HepG2 (cell line): Measurements from ENCODE around the gene P4HB. TPM values are rescaled to one million over a fixed set of nuclear protein-coding genes. Genes with fewer than 3 reads are reported as not detected.

Source experiments
- ATAC-seq: fragments of 200-7000 bp; cut with Tn5 transposase; 3 replicates; pipeline ENCODE4 v1.9.1; 2020; ENCODE audit warnings: mild to moderate bottlenecking, moderate library complexity
- BruUV-seq: library from RNA; stranded (reverse); fragments of 400-500 nt; replicated peaks from 2 replicates; lab custom pipeline; 2021; lab: Mats Ljungman, UMichigan
- CTCF ChIA-PET: fragments of 300-600 bp; formaldehyde crosslinking; extraction: SDS; loops from one replicate; lab custom pipeline; 2021; ENCODE audit warnings: low total read pairs, inconsistent platforms, low intra/inter-chr PET ratio; lab: Yijun Ruan, JAX
- POLR2A ChIA-PET: fragments of 350-600 bp; sonication (Branson Sonifier 250); formaldehyde crosslinking; loops from one replicate; lab custom pipeline; 2020; ENCODE audit warnings: antibody characterized with exemption, inconsistent platforms; lab: Yijun Ruan, JAX
- DNase-seq: peaks from one replicate; pipeline ENCODE4 v3.0.0-alpha.2; 2015; ENCODE audit warnings: low spot score
- FAIRE-seq: peaks from 3 replicates; lab custom pipeline; 2011; peaks lifted over from hg19 to GRCh38; lab: Jason Lieb, UNC
- H2AFZ ChIP-seq: one replicate; pipeline ENCODE4 v1.6.1; 2011; ENCODE audit warnings: low read length, inconsistent platforms
- H3K27ac ChIP-seq: fragments of 300-600 bp; 3 replicates; pipeline ENCODE4 v1.8.0; 2011; ENCODE audit warnings: mixed run types, mild to moderate bottlenecking, mixed read lengths, low read length, inconsistent platforms; ENCODE audit not compliant: insufficient read depth; ENCODE audit errors: extremely low read length
- H3K27me3 ChIP-seq, 2 experiments: fragments of 200-600 bp in 1 of 2; 2 replicates in 1 of 2; 3 replicates in 1 of 2; pipeline versions ENCODE4 v1.6.0 to v1.8.0; 2011; ENCODE audit warnings: low read length in 2 of 2, mild to moderate bottlenecking in 2 of 2, moderate library complexity in 2 of 2, inconsistent platforms in 1 of 2; ENCODE audit not compliant: insufficient read depth in 2 of 2, control insufficient read depth in 1 of 2
- H3K36me3 ChIP-seq, 2 experiments: fragments of 200-600 bp in 1 of 2; replicated peaks in 1 of 2; 2 replicates in 1 of 2; 3 replicates in 1 of 2; pipeline versions ENCODE4 v1.5.1 to v1.8.0; 2011; ENCODE audit warnings: low read length in 2 of 2, inconsistent platforms in 1 of 2; ENCODE audit not compliant: insufficient read depth in 2 of 2, control insufficient read depth in 1 of 2
- H3K4me1 ChIP-seq: 2 replicates; pipeline ENCODE4 v1.5.1; 2012; ENCODE audit warnings: low read length, inconsistent platforms; ENCODE audit not compliant: insufficient read depth
- H3K4me2 ChIP-seq: 2 replicates; pipeline ENCODE4 v1.6.0; 2011; ENCODE audit warnings: low read depth, low read length, inconsistent platforms
- H3K4me3 ChIP-seq, 3 experiments: fragments of 200-600 bp in 1 of 3; sonication (generic), shearing (Covaris generic) in 1 of 3; replicated peaks in 1 of 3; 2 replicates each; pipeline ENCODE4 v1.5.1; 2011 to 2016; ENCODE audit warnings: low read length in 3 of 3, inconsistent platforms in 2 of 3, low read depth in 2 of 3, mild to moderate bottlenecking in 2 of 3, control low read depth in 1 of 3, mixed read lengths in 1 of 3; ENCODE audit not compliant: insufficient read depth in 1 of 3
- H3K79me2 ChIP-seq: one replicate; pipeline ENCODE4 v1.6.1; 2011; ENCODE audit warnings: low read length, inconsistent platforms; ENCODE audit not compliant: insufficient read depth
- H3K9ac ChIP-seq: 2 replicates; pipeline ENCODE4 v1.6.0; 2011; ENCODE audit warnings: mild to moderate bottlenecking, low read depth, low read length, inconsistent platforms; ENCODE audit not compliant: insufficient read depth
- H3K9me3 ChIP-seq: 2 replicates; pipeline ENCODE4 v1.5.1; 2012; ENCODE audit warnings: mild to moderate bottlenecking, low read length
- H4K20me1 ChIP-seq: 2 replicates; pipeline ENCODE4 v1.6.0; 2011; ENCODE audit warnings: inconsistent platforms, mild to moderate bottlenecking, low read length, moderate library complexity; ENCODE audit not compliant: insufficient read depth
- GPBP1L1 ChIP-seq: sonication (generic); formaldehyde crosslinking; IDR thresholded peaks from 2 replicates; pipeline ENCODE4 v1.5.0; 2020; ENCODE audit warnings: mild to moderate bottlenecking, missing genetic modification reagents
- RBM39 ChIP-seq: fragments of 200-400 bp; formaldehyde crosslinking; IDR thresholded peaks from one replicate; pipeline ENCODE4 v1.6.1; 2018; ENCODE audit warnings: antibody characterized with exemption, mild to moderate bottlenecking, low read depth, low read length; ENCODE audit not compliant: poor library complexity, severe bottlenecking
- ZNF333 ChIP-seq: sonication (generic); formaldehyde crosslinking; IDR thresholded peaks from 2 replicates; pipeline ENCODE4 v1.4.0; 2020; ENCODE audit warnings: mild to moderate bottlenecking, missing genetic modification reagents, borderline replicate concordance
- ZNF629 ChIP-seq: sonication (generic); formaldehyde crosslinking; conservative IDR thresholded peaks from 2 replicates; pipeline ENCODE4 v1.5.0; 2020; ENCODE audit warnings: missing genetic modification reagents
- whole genome bisulfite sequencing: methylation state at CpG from one replicate; pipeline ENCODE4 v1.1.6; 2017; ENCODE audit warnings: low lambda C conversion rate; 5-methylcytosine and 5-hydroxymethylcytosine counted together
- in situ Hi-C: cut with HindIII; loops from 2 replicates; pipeline ENCODE4 v1.10.0; 2017; ENCODE audit warnings: low pct_unique_long_range_greater_than_20kb; ENCODE audit not compliant: extremely low pct_ligation_motif_present
- intact Hi-C: fragments of 100-400 bp; cut with micrococcal nuclease; formaldehyde crosslinking; loops from one replicate; pipeline ENCODE4 v1.10.0; 2022; ENCODE audit not compliant: unreplicated experiment
- polyA plus RNA-seq, 8 experiments: library from polyadenylated mRNA; depleted of rRNA in 3 of 8; stranded (reverse) in 7 of 8; unstranded in 1 of 8; fragments of >200 nt; fragmentation: Illumina TruSeq in 4 of 8; extraction: Trizol in 4 of 8; gene quantifications; 2 replicates each; pipeline versions ENCODE4 v1.2.1 to v1.2.3, GENCODE V29; 2011 to 2016; ENCODE audit warnings: low read depth in 4 of 8, missing spikeins in 1 of 8, mixed read lengths in 1 of 8; ENCODE audit not compliant: insufficient read depth in 1 of 8
- total RNA-seq, 5 experiments: library from RNA; depleted of rRNA; stranded (reverse); fragments of >200 nt; fragmentation: Illumina TruSeq; extraction: Trizol; gene quantifications; 2 replicates each; pipeline ENCODE4 v1.2.3, GENCODE V29; 2016; ENCODE audit warnings: low read depth in 1 of 5

The P4HB gene
- total and polyA plus RNA-seq, 2 of the 13 experiments (the other 11 are each of a cell fraction or from before 2014, with no cell fraction given): 185 to 782 TPM

- CTCF ChIA-PET: no interaction called here
- Histone ChIP-seq H3K27me3 (no peaks in the 10 kb centered on the region; a peak in 2 of 5 replicates), H3K4me2 (no peak overlapping the region), H3K4me1 (peaks cover 31% of the 10 kb centered on the region), H3K79me2 (peaks cover 3% of the 10 kb centered on the region), H3K9me3 (no peaks in the 10 kb centered on the region), H3K27ac (no peak overlapping the region), H2AFZ (no peak overlapping the region), H3K36me3 (peaks cover 2 to 6% of the 10 kb centered on the region in 2 experiments; a peak in 2 of 5 replicates), H3K4me3 (no peak overlapping the region), H4K20me1 (no peaks in the 10 kb centered on the region; the same call in 1 of the 2 replicates), H3K9ac (no peak overlapping the region)
- intact Hi-C loops (loop anchor here (5.0 kb wide), 1 partner anchor 38 kb away; the partner anchor contains the start of gene P4HB), in situ Hi-C loops (no loop called here)
- ATAC-seq: no peak
- POLR2A ChIA-PET: interaction anchor here (1.4 kb wide), 1 partner anchor 9 kb away, joined by 7 read pairs; the partner anchor contains the start of gene MCRIP1
- no peak for DNase-seq
- no peak for FAIRE-seq
- no peak for TF ChIP-seq ZNF629 (CRISPR knock-in tag)
- TF ChIP-seq ZNF333 (CRISPR knock-in tag): no peak
- TF ChIP-seq RBM39: no peak
- no peak for TF ChIP-seq GPBP1L1
- WGBS: 93% methylated on average over 26 of the region's 33 CpGs
- no TSS peak for BruUV-seq
These were observed 36.4 kb downstream of the P4HB start for GRCh38 chr17:81823820-81824550.
